ENCODE data around the gene CC2D1B. TPM values are rescaled to one million over a fixed set of nuclear protein-coding genes. Genes with fewer than 3 reads are reported as not detected.

The CC2D1B gene
- total RNA-seq, 2 donors from 2014 or later = 23.6 to 48.5 TPM

DNA sequence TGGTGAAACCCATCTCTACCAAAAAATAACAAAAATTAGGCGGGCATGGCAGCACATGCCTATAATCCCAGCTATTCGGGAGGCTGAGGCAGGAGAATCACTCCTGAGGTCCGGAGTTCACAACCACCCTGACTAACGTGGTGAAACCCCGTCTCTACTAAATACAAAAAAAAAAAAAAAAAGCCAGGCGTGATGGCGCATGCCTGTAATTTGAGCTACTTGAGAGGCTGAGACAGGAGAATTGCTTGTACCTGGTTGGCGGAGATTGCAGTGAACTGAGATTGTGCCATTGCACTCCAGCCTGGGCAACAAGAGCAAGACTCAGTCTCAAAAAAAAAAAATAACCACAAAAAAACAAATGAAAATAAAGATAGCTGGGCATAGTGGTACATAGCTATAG lies 42.3 kb downstream of the CC2D1B start:
- Histone ChIP-seq H3K27ac (no peak overlapping the region), H3K27me3 (no peaks in the 10 kb centered on the region), H3K36me3 (replicated peaks in 1 of 2; ENCODE audit: insufficient read depth in 1 of 2, low read depth in 2 of 2) (no peaks in the 10 kb centered on the region), H3K9me3 (no peaks in the 10 kb centered on the region), H3K4me3 (no peak overlapping the region), H3K4me1 (no peaks in the 10 kb centered on the region)
- ATAC-seq = no peak
- intact Hi-C loops (cut with DNase I) = no loop called here
- TF ChIP-seq CTCF (IDR thresholded peaks at IDR 0.05) (no peak), POLR2A (IDR thresholded peaks at IDR 0.05) (no peak)
- no peak for DNase-seq
- WGBS, 2 donors = 94 to 96% methylated on average over 8 of the region's 8 CpGs

DNA sequence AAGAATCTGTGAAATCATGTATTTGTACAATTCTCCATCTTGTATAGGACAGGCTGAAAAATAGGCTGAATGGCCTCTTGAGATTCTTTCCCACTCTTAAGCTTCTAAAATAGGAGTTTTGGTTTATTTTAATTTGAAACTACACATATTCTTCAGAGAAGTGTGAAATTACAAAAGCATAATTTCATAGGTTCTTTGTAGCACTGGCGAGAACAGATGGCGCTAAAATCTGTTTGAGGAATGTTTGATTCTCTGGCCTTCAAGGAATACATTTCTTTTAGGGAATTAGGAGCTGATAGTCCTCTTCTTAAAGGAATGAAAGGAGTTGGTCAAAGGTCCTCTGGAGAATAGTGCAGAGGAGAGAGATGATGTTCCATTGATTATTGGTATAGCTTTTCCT lies 44.9 kb downstream of the CC2D1B start:
- Histone ChIP-seq H3K36me3 (replicated peaks in 1 of 2; ENCODE audit: insufficient read depth in 1 of 2, low read depth in 2 of 2) (no peaks in the 10 kb centered on the region), H3K27ac (no peak overlapping the region), H3K27me3 (no peaks in the 10 kb centered on the region), H3K4me3 (no peak overlapping the region), H3K4me1 (no peaks in the 10 kb centered on the region), H3K9me3 (no peaks in the 10 kb centered on the region)
- TF ChIP-seq POLR2A (IDR thresholded peaks at IDR 0.05) (no peak), CTCF (IDR thresholded peaks at IDR 0.05) (no peak)
- DNase-seq = no peak
- ATAC-seq = no peak
- intact Hi-C loops (cut with DNase I) = no loop called here
- 94 to 97% methylated on average over 2 of the region's 2 CpGs for WGBS, 2 donors

GRCh38 chr1:52306227-52307006 lies 59.6 kb downstream of the CC2D1B start:
- no peak overlapping the region for H3K4me3 ChIP-seq
- peak in 1 of 7 experiments; percentile 4 for TF ChIP-seq CTCF (IDR thresholded peaks at IDR 0.05)
- TF ChIP-seq POLR2A (IDR thresholded peaks at IDR 0.05) = no peak
- DNase-seq (peak; percentile 7 to 61 (median 28)), ATAC-seq (no peak)
- no peaks in the 10 kb centered on the region for H3K9me3 ChIP-seq
- H3K27me3 ChIP-seq = no peaks in the 10 kb centered on the region
- peaks cover 0 to 5% of the 10 kb centered on the region in 2 donors for H3K36me3 ChIP-seq (replicated peaks in 1 of 2; ENCODE audit: insufficient read depth in 1 of 2, low read depth in 2 of 2)
- H3K27ac ChIP-seq = no peak overlapping the region
- WGBS, 2 donors = 77 to 87% methylated on average over 7 to 11 of the region's 11 CpGs
- intact Hi-C loops (cut with DNase I) = no loop called here
- no peaks in the 10 kb centered on the region for H3K4me1 ChIP-seq

GRCh38 chr1:52305417-52306226 lies 60.4 kb downstream of the CC2D1B start:
- H3K4me1 ChIP-seq = no peaks in the 10 kb centered on the region
- DNase-seq (no peak), ATAC-seq (no peak)
- H3K27me3 ChIP-seq = no peaks in the 10 kb centered on the region
- WGBS, 2 donors = 86 to 89% methylated on average over 5 to 13 of the region's 13 CpGs
- no peak overlapping the region for H3K4me3 ChIP-seq
- H3K9me3 ChIP-seq = no peaks in the 10 kb centered on the region
- H3K36me3 ChIP-seq (replicated peaks in 1 of 2; ENCODE audit: insufficient read depth in 1 of 2, low read depth in 2 of 2) = peaks cover 0 to 4% of the 10 kb centered on the region in 2 donors
- intact Hi-C loops (cut with DNase I) = no loop called here
- H3K27ac ChIP-seq = no peak overlapping the region
- TF ChIP-seq CTCF (IDR thresholded peaks at IDR 0.05) = no peak
- TF ChIP-seq POLR2A (IDR thresholded peaks at IDR 0.05) = no peak

Other genes with a start within 250 kb of the CC2D1B start
- gene ZFYVE9, start 224.1 kb downstream of the CC2D1B start, total RNA-seq = 10 to 100 TPM; 21.5 to 23.4 TPM
- under 1 TPM in 1 of 2 donors, not detected in 1; 0.52 TPM for gene ORC1, start 38.2 kb upstream of the CC2D1B start, total RNA-seq
- 1 to 10 TPM; 6.7 to 8.9 TPM for gene PRPF38A, start 38.4 kb upstream of the CC2D1B start, total RNA-seq
- gene TUT4, start 186.9 kb upstream of the CC2D1B start, total RNA-seq = 10 to 100 TPM; 41.8 to 59.3 TPM
- 10 to 100 TPM in 1 of 2 donors, 1 to 10 TPM in 1; 9.6 to 22.1 TPM for gene GPX7, start 236.2 kb upstream of the CC2D1B start, total RNA-seq

Data from body of pancreas (tissue), 4 donors.